Hepatocyte (in vitro differentiated cells): ENCODE measurements around the gene TNFAIP2.

Experiments used
- CTCF ChIP-seq: fragments of 200-600 bp; sonication (generic); IDR thresholded peaks from 2 replicates; pipeline ENCODE4 v1.5.1; 2016; ENCODE audit warnings: antibody characterized with exemption, mild to moderate bottlenecking; ENCODE audit not compliant: poor library complexity
- EZH2 ChIP-seq: fragments of 200-600 bp; sonication (generic); IDR thresholded peaks from 2 replicates; pipeline ENCODE4 v1.6.1; 2016; ENCODE audit warnings: antibody characterized with exemption, mild to moderate bottlenecking, borderline replicate concordance
- EZH2phosphoT487 ChIP-seq: fragments of 200-600 bp; sonication (generic); IDR thresholded peaks from one replicate; pipeline ENCODE4 v1.6.1; 2018; ENCODE audit warnings: antibody characterized with exemption, mild to moderate bottlenecking, low read depth, moderate library complexity; ENCODE audit not compliant: unreplicated experiment, severe bottlenecking

- no peak for TF ChIP-seq EZH2
- TF ChIP-seq CTCF = no peak
- no peak for TF ChIP-seq EZH2phosphoT487
Observed at GRCh38 chr14:103127861-103128598, 4.8 kb downstream of the TNFAIP2 start.
